Lower leg skin (tissue), 3 donors: Measurements from ENCODE around the gene XG.

Experiments
- POLR2A ChIP-seq, 2 donors: fragments of 450-650 bp; IDR thresholded peaks; one replicate each; pipeline ENCODE4 v1.6.1; 2016 to 2017; ENCODE audit warnings: antibody characterized with exemption in 2 of 2, mild to moderate bottlenecking in 1 of 2, moderate library complexity in 1 of 2
- TF ChIP-seq, protein P1 (sequence below), 3 donors: fragments of 450-650 bp; IDR thresholded peaks; one replicate each; pipeline ENCODE4 v1.5.1; 2016; ENCODE audit warnings: antibody characterized with exemption in 3 of 3, mild to moderate bottlenecking in 3 of 3, moderate library complexity in 2 of 3

GRCh38 chrX:2714551-2714950, 37.3 kb upstream of the XG start:
- TF ChIP-seq, protein P1, sequence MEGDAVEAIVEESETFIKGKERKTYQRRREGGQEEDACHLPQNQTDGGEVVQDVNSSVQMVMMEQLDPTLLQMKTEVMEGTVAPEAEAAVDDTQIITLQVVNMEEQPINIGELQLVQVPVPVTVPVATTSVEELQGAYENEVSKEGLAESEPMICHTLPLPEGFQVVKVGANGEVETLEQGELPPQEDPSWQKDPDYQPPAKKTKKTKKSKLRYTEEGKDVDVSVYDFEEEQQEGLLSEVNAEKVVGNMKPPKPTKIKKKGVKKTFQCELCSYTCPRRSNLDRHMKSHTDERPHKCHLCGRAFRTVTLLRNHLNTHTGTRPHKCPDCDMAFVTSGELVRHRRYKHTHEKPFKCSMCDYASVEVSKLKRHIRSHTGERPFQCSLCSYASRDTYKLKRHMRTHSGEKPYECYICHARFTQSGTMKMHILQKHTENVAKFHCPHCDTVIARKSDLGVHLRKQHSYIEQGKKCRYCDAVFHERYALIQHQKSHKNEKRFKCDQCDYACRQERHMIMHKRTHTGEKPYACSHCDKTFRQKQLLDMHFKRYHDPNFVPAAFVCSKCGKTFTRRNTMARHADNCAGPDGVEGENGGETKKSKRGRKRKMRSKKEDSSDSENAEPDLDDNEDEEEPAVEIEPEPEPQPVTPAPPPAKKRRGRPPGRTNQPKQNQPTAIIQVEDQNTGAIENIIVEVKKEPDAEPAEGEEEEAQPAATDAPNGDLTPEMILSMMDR (IDR thresholded peaks at IDR 0.05), result no peak
- no peak for TF ChIP-seq POLR2A (IDR thresholded peaks at IDR 0.05)
